DMS 273 treated with DMSO at 0.1 percent for 48 hours (cell line): Measurements from ENCODE around the gene RSPH3.
"Not testable (repeated sequence)": the region's sequence is repeated elsewhere in the genome, so short reads cannot be mapped to it uniquely, and the experiment has no call there.

Source experiments
- DNase-seq: peaks from one replicate; lab custom pipeline; 2025; lab: John Stamatoyannopoulos, UW

Gene RSPH3

DNA sequence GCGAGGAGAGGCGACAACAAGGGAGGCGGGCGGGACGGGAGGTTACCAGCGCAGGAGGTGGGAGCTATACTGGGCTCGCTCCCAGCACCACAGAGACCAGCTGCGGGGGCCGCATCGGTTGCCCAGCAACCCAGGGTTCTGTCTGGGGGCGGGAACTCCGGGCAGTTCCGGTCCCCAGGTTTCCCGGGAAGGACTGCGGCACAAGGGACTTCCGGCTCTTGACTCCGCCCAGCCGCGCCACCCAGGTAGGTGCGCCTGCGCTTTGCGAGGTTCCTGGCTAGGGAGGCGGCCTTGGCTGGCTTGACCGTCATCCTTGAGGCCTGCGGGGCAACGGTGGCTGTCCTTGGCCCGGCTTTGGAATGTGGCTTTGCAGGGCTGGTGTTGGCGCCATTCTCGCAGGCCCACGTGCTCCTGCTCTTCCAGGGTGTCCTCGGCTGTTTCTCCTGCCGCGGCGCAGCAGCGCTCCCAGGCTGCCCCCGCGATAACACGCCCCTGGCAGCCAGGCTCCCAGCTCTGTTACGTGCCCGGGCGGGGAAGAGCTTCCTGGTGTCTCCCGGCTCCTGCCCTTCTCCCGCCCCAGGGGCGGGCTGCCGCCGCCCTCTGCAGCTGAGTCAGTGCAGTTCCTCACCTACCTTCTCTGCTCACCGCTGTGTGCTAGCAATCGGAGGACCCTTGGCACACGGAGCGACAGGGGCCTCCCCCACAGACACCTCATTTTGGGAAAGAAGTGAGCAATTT is at the start of gene RSPH3:
Gene RSPH3 (minus strand): TSS at position 537 of the 738 bp plus-strand sequence. CDS start 652 bp downstream, outside the sequence.
- DNase-seq = peak; percentile 96

DNA sequence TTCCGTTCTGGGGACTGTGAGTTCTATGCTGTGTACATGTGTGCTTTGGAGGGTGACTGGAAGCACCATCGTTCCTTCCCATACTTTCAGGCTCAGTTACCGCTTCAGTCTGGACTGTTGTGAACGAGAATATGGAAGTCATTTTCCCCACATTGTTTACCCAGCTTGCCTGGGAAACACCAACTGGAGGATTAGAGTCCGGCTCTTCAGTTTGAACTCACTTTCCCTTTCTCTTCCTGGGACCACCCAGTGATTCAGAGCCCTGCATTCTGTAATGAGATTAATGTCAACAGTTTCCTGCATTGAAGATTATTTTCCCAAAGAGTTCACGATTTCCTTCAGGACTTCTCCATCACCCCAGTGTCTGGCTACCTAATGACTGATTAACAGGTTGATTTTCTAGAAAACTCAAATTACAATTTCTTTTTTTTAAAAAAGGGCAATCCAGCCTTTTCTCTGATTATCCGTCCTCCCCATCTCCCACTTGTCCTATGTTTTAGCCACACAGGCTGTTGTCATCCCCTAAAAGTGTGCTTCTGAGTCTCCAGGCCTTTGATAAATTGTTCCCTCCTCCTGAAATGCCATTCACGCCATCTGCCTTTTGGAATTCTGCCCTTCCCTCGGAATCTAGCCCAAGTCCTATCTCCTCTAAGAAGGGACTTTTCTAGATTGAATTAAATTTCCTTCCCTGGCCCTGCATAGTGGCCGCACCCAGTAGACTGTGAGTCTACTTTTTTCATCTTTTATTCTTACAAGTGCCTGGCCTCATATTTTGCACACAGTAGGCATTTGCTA is 48.1 kb upstream of the RSPH3 start:
- DNase-seq = no peak

DNA sequence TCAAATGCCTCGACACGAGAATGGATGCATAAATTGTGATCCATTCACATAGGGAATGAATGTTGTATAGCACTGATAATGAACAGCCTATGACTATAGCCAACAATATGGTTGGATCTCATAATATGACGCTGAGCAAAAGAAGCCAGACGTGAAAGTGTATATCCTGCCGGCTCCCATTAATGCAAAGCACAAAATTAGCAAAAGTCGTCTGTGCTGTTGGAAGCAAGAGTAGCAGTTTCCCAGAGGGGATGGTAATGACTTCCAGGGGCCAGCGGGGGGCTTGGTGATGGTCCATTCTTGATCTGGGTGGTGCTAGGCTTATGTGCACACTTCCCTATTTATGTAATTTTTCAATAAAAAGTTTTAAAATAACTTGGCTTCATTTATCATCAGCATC is 45.8 kb upstream of the RSPH3 start:
- DNase-seq = no peak

DNA sequence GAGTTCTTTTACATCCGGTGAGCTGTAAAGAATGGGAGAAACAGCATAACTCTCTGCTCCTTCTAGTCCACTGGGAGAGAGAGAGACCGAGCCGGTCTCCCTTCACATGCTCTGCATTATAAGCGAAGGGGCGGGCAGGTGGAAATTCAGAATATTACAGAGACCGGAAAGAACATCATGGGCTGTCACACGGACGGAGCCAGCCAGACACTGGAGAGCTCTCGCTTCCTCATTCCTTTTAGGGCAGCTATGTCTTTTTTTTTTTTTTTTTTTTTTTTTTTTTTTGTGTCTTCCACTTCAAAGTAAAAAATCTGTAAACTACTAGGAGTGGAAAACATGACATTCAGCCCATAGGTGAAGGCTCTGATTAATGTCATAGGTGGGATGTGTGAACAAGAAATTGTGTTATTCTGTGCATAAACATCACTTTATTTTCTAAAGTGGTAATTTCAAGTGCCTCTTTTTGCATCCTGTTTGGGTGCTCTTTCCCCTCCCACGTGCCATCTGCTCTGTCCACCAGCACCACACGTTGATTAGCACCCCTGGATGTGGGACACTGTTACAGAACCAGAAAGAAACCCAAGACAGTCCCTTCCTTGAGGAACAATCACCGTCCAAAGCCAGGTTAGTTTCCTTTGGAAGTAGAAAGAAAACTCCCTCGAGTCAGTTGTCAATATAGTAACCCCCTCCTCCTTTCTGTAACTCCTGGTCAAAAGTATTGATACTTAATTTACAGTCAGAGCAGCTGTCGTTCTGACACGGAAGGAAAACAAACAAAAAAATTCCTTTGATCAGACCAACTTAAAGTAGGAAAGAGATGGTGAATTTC is 45.1 kb upstream of the RSPH3 start, which contains the start of gene TAGAP:
Gene TAGAP (minus strand): TSS at position 93 of the 829 bp plus-strand sequence. CDS start 845 bp downstream, outside the sequence.
- no peak for DNase-seq

DNA sequence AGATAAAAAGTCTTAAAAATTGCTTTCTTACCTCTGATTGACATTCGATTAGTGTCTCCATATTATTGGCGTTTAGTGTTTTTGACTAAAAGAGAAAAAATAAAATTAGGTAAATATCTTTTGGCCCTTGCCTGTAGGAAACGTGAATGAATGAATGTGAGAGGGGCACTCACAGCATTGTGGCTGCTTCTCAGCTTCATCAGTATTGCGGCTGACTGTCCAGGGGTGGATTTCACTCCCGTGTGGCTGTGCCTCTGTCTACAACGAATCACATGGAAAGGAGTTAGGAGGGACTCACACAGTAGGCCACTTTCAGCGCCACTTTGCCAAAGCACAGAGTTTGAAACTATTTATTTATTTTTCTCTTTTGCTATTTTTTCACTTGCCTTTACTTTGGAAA is 43.9 kb upstream of the RSPH3 start:
- no peak for DNase-seq

DNA sequence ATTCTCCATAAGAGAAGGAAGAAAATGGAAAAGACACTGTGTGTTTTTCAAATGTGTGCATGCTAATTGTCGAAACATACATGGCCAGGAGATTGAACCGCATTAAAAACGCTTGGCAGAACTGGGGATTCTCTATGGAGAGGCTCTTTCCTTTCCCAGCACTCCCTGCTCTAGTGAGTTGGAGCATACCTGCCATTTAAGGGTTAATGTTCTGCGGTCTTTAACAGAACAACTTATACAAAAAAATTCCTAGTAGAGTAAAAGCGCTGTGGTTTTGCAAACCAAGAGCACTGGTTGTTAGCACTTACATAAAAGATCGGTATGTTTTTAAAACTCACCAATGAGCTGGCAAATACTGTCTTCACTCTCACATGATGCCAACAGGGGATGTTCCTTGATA is 43.2 kb upstream of the RSPH3 start:
- no peak for DNase-seq

GRCh38 chr6:159042826-159043181 is 42.8 kb upstream of the RSPH3 start:
- DNase-seq = no peak

DNA sequence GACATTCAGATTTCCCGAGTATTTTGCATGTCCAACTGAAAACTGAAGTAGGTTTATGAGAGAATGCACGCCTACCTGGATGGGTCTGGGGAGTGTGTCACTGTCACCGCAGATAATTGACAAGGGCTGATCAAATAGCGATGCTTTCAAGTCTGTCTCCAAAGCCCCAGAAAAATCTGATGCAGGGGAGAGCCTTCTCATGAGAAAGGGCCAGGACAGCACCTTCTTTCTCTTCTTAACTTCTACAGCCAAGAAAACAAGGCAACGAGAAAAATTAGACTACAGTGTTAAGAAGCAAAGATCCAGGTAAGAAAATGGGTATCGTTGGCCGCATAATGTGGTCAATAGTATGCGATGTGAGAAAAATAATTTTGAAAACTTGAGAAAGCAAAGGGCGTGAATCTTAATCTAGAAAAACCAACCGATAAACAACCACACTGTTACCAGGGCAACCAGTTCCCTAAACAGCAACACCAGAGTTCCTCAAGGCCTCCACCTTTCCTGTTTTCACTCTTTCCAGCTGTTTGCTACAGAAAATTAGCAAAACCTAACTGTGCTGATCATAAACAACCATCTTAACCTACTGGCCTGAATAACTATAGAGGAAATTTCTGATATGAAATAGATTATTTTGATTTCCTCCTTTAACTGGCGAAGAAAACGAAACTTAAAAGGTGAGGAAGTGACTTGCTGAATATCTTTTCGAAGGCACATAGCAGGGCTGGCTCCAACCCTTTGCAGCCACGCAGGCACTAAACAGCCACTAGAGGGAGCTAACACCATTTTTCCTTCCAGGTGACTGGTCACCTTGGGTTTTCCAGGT is 42.2 kb upstream of the RSPH3 start:
- DNase-seq = peak; percentile 63

GRCh38 chr6:159041181-159041580 is 41.2 kb upstream of the RSPH3 start:
- no peak for DNase-seq

- DNase-seq = no peak
Measured at GRCh38 chr6:159039885-159040258, 39.9 kb upstream of the RSPH3 start.

GRCh38 chr6:159038914-159039884 is 39.2 kb upstream of the RSPH3 start:
- no peak for DNase-seq

- not testable (repeated sequence) for DNase-seq
Measured at GRCh38 chr6:159038318-159038717, 38.3 kb upstream of the RSPH3 start.

- no peak for DNase-seq
Measured at GRCh38 chr6:159037756-159038290, 37.8 kb upstream of the RSPH3 start.

DNA sequence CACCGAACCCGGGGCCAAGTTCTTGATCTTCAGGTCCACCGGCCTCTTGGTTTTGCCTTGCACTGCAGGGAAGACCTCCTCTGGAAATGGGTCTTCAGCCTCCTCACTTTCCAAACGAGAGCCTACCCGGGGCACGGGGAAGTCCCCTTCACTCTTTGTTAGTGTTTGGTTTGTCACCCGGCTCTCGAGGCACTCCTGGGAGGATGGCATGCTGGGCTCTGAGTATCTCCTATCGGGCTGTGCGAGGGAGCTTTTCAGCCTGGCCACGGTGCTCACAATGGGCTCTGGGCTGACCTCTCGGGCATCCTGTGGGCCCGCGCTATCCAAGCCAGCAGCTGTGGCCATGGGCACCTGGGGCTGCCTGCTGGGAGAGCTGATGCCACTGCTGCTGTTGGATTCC is 36.7 kb upstream of the RSPH3 start:
- no peak for DNase-seq

- DNase-seq = no peak
Measured at GRCh38 chr6:159035891-159036290, 35.9 kb upstream of the RSPH3 start.

DNA sequence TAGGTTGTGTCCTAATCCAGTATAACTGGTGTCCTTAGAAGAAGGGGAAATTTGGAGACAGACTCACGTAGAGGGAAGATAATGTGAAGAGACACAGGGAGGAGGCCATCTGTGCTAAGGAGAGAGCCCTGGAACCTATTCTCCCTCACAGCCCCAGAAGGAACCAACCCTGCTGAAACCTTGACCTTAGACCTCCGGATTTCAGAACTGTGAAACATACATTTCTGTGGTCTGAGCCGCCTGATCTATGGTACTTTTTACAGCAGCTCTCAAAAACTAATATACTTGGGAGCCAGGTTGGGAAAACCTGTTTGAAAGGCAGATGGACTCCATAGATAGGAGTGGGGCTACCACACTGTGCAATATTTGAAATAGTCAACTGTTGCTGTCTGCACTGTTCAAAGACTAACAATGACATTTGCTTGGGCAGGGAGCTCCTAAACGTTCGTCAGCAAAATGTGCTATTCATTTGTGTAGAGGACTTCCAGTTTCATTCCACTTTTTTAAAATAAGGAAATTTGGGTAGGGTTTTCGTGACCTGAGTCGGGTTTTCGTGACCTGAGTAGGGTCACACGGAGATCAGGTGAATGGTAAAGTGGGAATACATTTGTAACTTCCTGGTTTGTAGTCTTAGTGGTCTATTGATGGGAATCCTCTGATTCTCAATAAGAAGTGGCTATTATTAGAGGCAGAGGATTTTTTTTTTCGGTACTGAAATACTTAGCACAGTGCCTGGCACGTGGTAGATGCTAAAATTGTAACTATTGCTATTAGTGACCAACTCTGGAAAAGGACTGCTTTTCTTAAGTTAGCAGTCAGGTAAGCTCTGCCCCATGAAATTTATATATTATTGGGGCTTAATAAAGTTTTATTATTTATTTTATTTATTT is 33.4 kb upstream of the RSPH3 start:
- no peak for DNase-seq

- no peak for DNase-seq
Measured at GRCh38 chr6:159031846-159032245, 31.8 kb upstream of the RSPH3 start.

GRCh38 chr6:159030168-159030567 is 30.2 kb upstream of the RSPH3 start:
- DNase-seq = no peak

- DNase-seq = not testable (repeated sequence)
Measured at GRCh38 chr6:159025224-159025623, 25.2 kb upstream of the RSPH3 start.
